Endothelial cell of umbilical vein (primary cell): ENCODE measurements around the gene CACNA2D3. TPM values are rescaled to one million over a fixed set of nuclear protein-coding genes. Genes with fewer than 3 reads are reported as not detected.

ENCODE experiments used
- BruUV-seq: library from RNA; stranded (reverse); fragments of 400-500 nt; replicated peaks from 2 replicates; lab custom pipeline; 2021; lab: Mats Ljungman, UMichigan
- CTCF ChIA-PET: fragments of 300-600, 350-600 bp; sonication (Branson Sonifier 250); formaldehyde crosslinking; loops from one replicate; lab custom pipeline; 2021; ENCODE audit warnings: antibody characterized with exemption, inconsistent platforms; lab: Charles Lee
- POLR2A ChIA-PET: fragments of 300-600, 350-600 bp; sonication (Branson Sonifier 250); formaldehyde crosslinking; loops from one replicate; lab custom pipeline; 2021; ENCODE audit warnings: antibody characterized with exemption, inconsistent platforms; lab: Charles Lee
- DNase-seq: peaks from one replicate; pipeline ENCODE4 v3.0.0-alpha.2; 2011; ENCODE audit warnings: low read depth, low spot score
- FAIRE-seq: peaks from 2 replicates; lab custom pipeline; 2011; peaks lifted over from hg19 to GRCh38; lab: Jason Lieb, UNC
- H2AFZ ChIP-seq: 2 replicates; pipeline ENCODE4 v1.6.0; 2012; ENCODE audit warnings: low read depth, low read length, control low read depth, inconsistent platforms
- H3K27ac ChIP-seq: 2 replicates; pipeline ENCODE4 v1.5.1; 2011; ENCODE audit warnings: low read depth, mild to moderate bottlenecking, control low read depth, low read length, moderate library complexity; ENCODE audit not compliant: insufficient read depth
- H3K27me3 ChIP-seq, 2 experiments: 2 replicates each; pipeline versions ENCODE4 v1.6.0 to v1.6.1; 2011; ENCODE audit warnings: low read length in 2 of 2, mixed read lengths in 1 of 2; ENCODE audit not compliant: control insufficient read depth in 2 of 2, insufficient read depth in 2 of 2
- H3K36me3 ChIP-seq, 2 experiments: 2 replicates in 1 of 2; 3 replicates in 1 of 2; pipeline ENCODE4 v1.5.1; 2011; ENCODE audit warnings: low read length in 2 of 2, mild to moderate bottlenecking in 1 of 2, moderate library complexity in 1 of 2; ENCODE audit not compliant: control insufficient read depth in 2 of 2, insufficient read depth in 2 of 2; ENCODE audit errors: extremely low read depth in 1 of 2
- H3K4me1 ChIP-seq: 3 replicates; pipeline ENCODE4 v1.5.1; 2011; ENCODE audit warnings: mild to moderate bottlenecking, low read length; ENCODE audit not compliant: control insufficient read depth, insufficient read depth; ENCODE audit errors: extremely low read depth
- H3K4me2 ChIP-seq: 2 replicates; pipeline ENCODE4 v1.6.1; 2011; ENCODE audit warnings: low read length, control low read depth, mixed read lengths; ENCODE audit not compliant: insufficient read depth
- H3K4me3 ChIP-seq, 3 experiments: fragments of 200-600 bp in 1 of 3; sonication (generic), shearing (Covaris generic) in 1 of 3; replicated peaks in 1 of 3; 2 replicates each; pipeline ENCODE4 v1.5.1; 2011 to 2016; ENCODE audit warnings: control low read depth in 3 of 3, low read length in 3 of 3, mild to moderate bottlenecking in 2 of 3, inconsistent platforms in 1 of 3, low read depth in 1 of 3, moderate library complexity in 1 of 3; ENCODE audit not compliant: insufficient read depth in 1 of 3
- H3K79me2 ChIP-seq: 2 replicates; pipeline ENCODE4 v1.6.0; 2012; ENCODE audit warnings: low read length, inconsistent platforms; ENCODE audit not compliant: control insufficient read depth, insufficient read depth
- H3K9ac ChIP-seq: replicated peaks from 2 replicates; pipeline ENCODE3; 2011; ENCODE audit warnings: low read length, control low read depth; ENCODE audit not compliant: insufficient read depth; ENCODE audit errors: extremely low read depth
- H3K9me1 ChIP-seq: replicated peaks from 3 replicates; pipeline ENCODE4 v1.6.0; 2011; ENCODE audit warnings: mild to moderate bottlenecking, low read length; ENCODE audit not compliant: control insufficient read depth, insufficient read depth; ENCODE audit errors: extremely low read depth
- H3K9me3 ChIP-seq: replicated peaks from 2 replicates; pipeline ENCODE4 v1.5.1; 2012; ENCODE audit warnings: low read length, inconsistent platforms; ENCODE audit not compliant: control insufficient read depth, insufficient read depth
- H4K20me1 ChIP-seq: replicated peaks from 2 replicates; pipeline ENCODE3; 2011; ENCODE audit warnings: mild to moderate bottlenecking, low read length; ENCODE audit not compliant: control insufficient read depth, insufficient read depth; ENCODE audit errors: extremely low read depth
- CTCF ChIP-seq, 2 donors: IDR thresholded peaks; 1 replicate in 1 of 2; 2 replicates in 1 of 2; pipeline ENCODE4 v1.5.1; 2011; ENCODE audit warnings: low read length in 2 of 2, mild to moderate bottlenecking in 2 of 2, moderate library complexity in 2 of 2, control low read depth in 1 of 2, inconsistent platforms in 1 of 2, low read depth in 1 of 2; ENCODE audit not compliant: insufficient read depth in 1 of 2; ENCODE audit errors: extremely low read depth in 1 of 2
- EZH2 ChIP-seq: IDR thresholded peaks from 2 replicates; pipeline ENCODE4 v1.6.1; 2012; ENCODE audit warnings: borderline replicate concordance, low read depth, mild to moderate bottlenecking, moderate library complexity, low read length, inconsistent platforms; ENCODE audit not compliant: severe bottlenecking
- FOS ChIP-seq: IDR thresholded peaks from 2 replicates; pipeline ENCODE4 v1.6.1; 2011; ENCODE audit warnings: mild to moderate bottlenecking, low read length, moderate library complexity, borderline replicate concordance; ENCODE audit not compliant: insufficient read depth
- GATA2 ChIP-seq: IDR thresholded peaks from 2 replicates; pipeline ENCODE4 v1.7.0; 2011; ENCODE audit warnings: low read depth, mild to moderate bottlenecking, moderate library complexity, mixed read lengths, low read length; ENCODE audit not compliant: insufficient read length, insufficient read depth
- JUN ChIP-seq: IDR thresholded peaks from 2 replicates; pipeline ENCODE4 v1.6.1; 2011; ENCODE audit warnings: borderline replicate concordance, low read depth; ENCODE audit not compliant: insufficient read length, insufficient read depth
- MAX ChIP-seq: IDR thresholded peaks from 2 replicates; pipeline ENCODE4 v1.6.1; 2011; ENCODE audit not compliant: insufficient read depth, insufficient read length
- MYC ChIP-seq: IDR thresholded peaks from one replicate; pipeline ENCODE4 v1.6.1; 2011; ENCODE audit warnings: mild to moderate bottlenecking, low read depth, low read length
- POLR2A ChIP-seq: IDR thresholded peaks from 2 replicates; pipeline ENCODE4 v1.6.1; 2012; ENCODE audit warnings: low read depth, mild to moderate bottlenecking, control low read depth, low read length
- POLR2AphosphoS5 ChIP-seq: IDR thresholded peaks from 2 replicates; pipeline ENCODE4 v1.6.1; 2012; ENCODE audit warnings: low read depth, mild to moderate bottlenecking, control low read depth, low read length, moderate library complexity; ENCODE audit not compliant: insufficient read depth
- dilution Hi-C: fragments of 300-500 bp; cut with MboI; formaldehyde crosslinking; loops from one replicate; pipeline ENCODE4 v1.15.0; 2019; ENCODE audit warnings: low sequenced_read_pairs; ENCODE audit not compliant: extremely low pct_ligation_motif_present
- intact Hi-C: fragments of 100-400 bp; cut with micrococcal nuclease; formaldehyde crosslinking; loops from one replicate; pipeline ENCODE4 v1.10.0; 2022
- polyA plus RNA-seq, 4 experiments: library from polyadenylated mRNA; depleted of rRNA in 3 of 4; stranded (reverse) in 3 of 4; unstranded in 1 of 4; fragments of >200 nt; gene quantifications; 2 replicates each; pipeline versions ENCODE4 v1.2.1 to v1.2.3, GENCODE V29; 2011 to 2012; ENCODE audit warnings: missing spikeins in 1 of 4
- total RNA-seq: library from RNA; stranded (reverse); gene quantifications from 2 replicates; pipeline ENCODE4 v1.2.3, GENCODE V29; 2021

Gene CACNA2D3
- total and polyA plus RNA-seq, 2 donors (not counting 3 experiments of a cell fraction or from before 2014, with no cell fraction given): not detected

GRCh38 chr3:54793171-54793570 is 670.8 kb downstream of the CACNA2D3 start:
- Histone ChIP-seq H3K4me3 (no peak overlapping the region), H3K27me3 (no peaks in the 10 kb centered on the region), H3K36me3 (no peaks in the 10 kb centered on the region), H3K9ac (no peak overlapping the region), H3K79me2 (no peaks in the 10 kb centered on the region), H4K20me1 (no peaks in the 10 kb centered on the region), H3K9me1 (no peaks in the 10 kb centered on the region), H3K9me3 (peaks cover 5% of the 10 kb centered on the region), H3K4me2 (no peak overlapping the region), H3K27ac (no peak overlapping the region), H2AFZ (no peak overlapping the region), H3K4me1 (no peaks in the 10 kb centered on the region)
- FAIRE-seq (no peak), DNase-seq (no peak)
- no TSS peak for BruUV-seq
- ChIA-PET CTCF (no interaction called here), POLR2A (interaction anchor here (0.6 kb wide), 1 partner anchor 1304 kb away, joined by 4 read pairs; no protein-coding TSS in a partner anchor)
- dilution Hi-C loops: no loop called here
- TF ChIP-seq FOS: no peak
- no peak for TF ChIP-seq POLR2AphosphoS5
- TF ChIP-seq GATA2: no peak
- no peak for TF ChIP-seq MYC
- TF ChIP-seq POLR2A: no peak
- TF ChIP-seq JUN: no peak
- no peak for TF ChIP-seq MAX
- no peak for TF ChIP-seq EZH2
- intact Hi-C loops: no loop called here

GRCh38 chr3:54797111-54797510 is 674.8 kb downstream of the CACNA2D3 start:
- no peak overlapping the region for H3K4me2 ChIP-seq
- no peaks in the 10 kb centered on the region for H3K4me1 ChIP-seq
- no peaks in the 10 kb centered on the region for H3K36me3 ChIP-seq
- no peak overlapping the region for H3K4me3 ChIP-seq
- H3K9me3 ChIP-seq: peaks cover 5% of the 10 kb centered on the region
- FAIRE-seq (no peak), DNase-seq (no peak)
- H4K20me1 ChIP-seq: no peaks in the 10 kb centered on the region
- dilution Hi-C loops (no loop called here), intact Hi-C loops (no loop called here)
- H2AFZ ChIP-seq: no peak overlapping the region
- ChIA-PET POLR2A (no interaction called here), CTCF (no interaction called here)
- no peak overlapping the region for H3K27ac ChIP-seq
- TF ChIP-seq EZH2: no peak
- TF ChIP-seq GATA2: no peak
- TF ChIP-seq MAX: no peak
- TF ChIP-seq CTCF (IDR thresholded peaks at IDR 0.05; ENCODE audit: extremely low read depth in 1 of 2, insufficient read depth in 1 of 2, low read depth in 1 of 2, low read length in 2 of 2): no peak
- TF ChIP-seq POLR2AphosphoS5: no peak
- no peak for TF ChIP-seq JUN
- no peak for TF ChIP-seq MYC
- TF ChIP-seq FOS: no peak
- TF ChIP-seq POLR2A: no peak
- no peaks in the 10 kb centered on the region for H3K27me3 ChIP-seq
- no peaks in the 10 kb centered on the region for H3K79me2 ChIP-seq
- BruUV-seq: no TSS peak
- no peaks in the 10 kb centered on the region for H3K9me1 ChIP-seq
- no peak overlapping the region for H3K9ac ChIP-seq
